ENCODE measurements around the gene EPYC. TPM values are rescaled to one million over a fixed set of nuclear protein-coding genes. Genes with fewer than 3 reads are reported as not detected.

The EPYC gene, protein sequence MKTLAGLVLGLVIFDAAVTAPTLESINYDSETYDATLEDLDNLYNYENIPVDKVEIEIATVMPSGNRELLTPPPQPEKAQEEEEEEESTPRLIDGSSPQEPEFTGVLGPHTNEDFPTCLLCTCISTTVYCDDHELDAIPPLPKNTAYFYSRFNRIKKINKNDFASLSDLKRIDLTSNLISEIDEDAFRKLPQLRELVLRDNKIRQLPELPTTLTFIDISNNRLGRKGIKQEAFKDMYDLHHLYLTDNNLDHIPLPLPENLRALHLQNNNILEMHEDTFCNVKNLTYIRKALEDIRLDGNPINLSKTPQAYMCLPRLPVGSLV
- not detected for total RNA-seq (ENCODE audit: unreplicated experiment)
- long read RNA-seq: 0 reads

GRCh38 chr12:91004872-91005271, at the start of gene EPYC:
EPYC (minus strand) TSS chr12:91004972; CDS start chr12:91002565, 2,407 bp downstream.
- Mint-ChIP-seq H3K27ac (ENCODE audit: unreplicated experiment) (no peak within 1 kb of the TSS), H3K27me3 (ENCODE audit: unreplicated experiment) (no peaks in the 10 kb centered on the region), H3K4me1 (ENCODE audit: unreplicated experiment) (no peaks in the 10 kb centered on the region), H3K9me3 (ENCODE audit: unreplicated experiment) (no peaks in the 10 kb centered on the region), H3K4me3 (ENCODE audit: unreplicated experiment) (no peak within 1 kb of the TSS), H3K36me3 (ENCODE audit: low read depth, unreplicated experiment) (no peaks in the 10 kb centered on the region)
- TF ChIP-seq CTCF (IDR thresholded peaks at IDR 0.05; ENCODE audit: unreplicated experiment): no peak
- DNase-seq (ENCODE audit: low spot score): no peak

GRCh38 chr12:91053951-91054715, 49.4 kb upstream of the EPYC start:
- H3K9me3 Mint-ChIP-seq (ENCODE audit: unreplicated experiment): no peaks in the 10 kb centered on the region
- H3K27me3 Mint-ChIP-seq (ENCODE audit: unreplicated experiment): no peaks in the 10 kb centered on the region
- no peak for TF ChIP-seq CTCF (IDR thresholded peaks at IDR 0.05; ENCODE audit: unreplicated experiment)
- no peak overlapping the region for H3K4me3 Mint-ChIP-seq (ENCODE audit: unreplicated experiment)
- no peaks in the 10 kb centered on the region for H3K36me3 Mint-ChIP-seq (ENCODE audit: low read depth, unreplicated experiment)
- H3K4me1 Mint-ChIP-seq (ENCODE audit: unreplicated experiment): no peaks in the 10 kb centered on the region
- DNase-seq (ENCODE audit: low spot score): no peak
- no peak overlapping the region for H3K27ac Mint-ChIP-seq (ENCODE audit: unreplicated experiment)

DNA sequence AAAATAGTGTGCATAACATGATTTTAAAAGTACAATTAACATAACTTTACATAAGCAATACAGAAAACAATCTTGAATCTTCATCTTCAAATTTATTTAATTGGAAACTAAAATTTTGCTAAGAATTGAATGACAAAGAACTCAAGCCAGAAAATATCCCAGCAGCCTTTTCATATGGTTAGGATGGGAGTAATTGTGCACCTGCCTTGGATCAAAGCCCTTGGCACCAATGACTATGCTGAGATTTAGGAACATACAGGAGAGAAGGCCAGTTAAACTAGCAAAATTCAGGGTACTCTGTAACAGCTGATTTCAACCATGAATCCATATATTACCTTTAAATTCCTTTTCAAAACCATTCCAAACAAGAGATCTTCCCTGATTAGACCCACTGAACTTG, 47.3 kb upstream of the EPYC start:
- Mint-ChIP-seq H3K36me3 (ENCODE audit: low read depth, unreplicated experiment) (no peaks in the 10 kb centered on the region), H3K4me3 (ENCODE audit: unreplicated experiment) (no peak overlapping the region), H3K4me1 (ENCODE audit: unreplicated experiment) (no peaks in the 10 kb centered on the region), H3K9me3 (ENCODE audit: unreplicated experiment) (no peaks in the 10 kb centered on the region), H3K27ac (ENCODE audit: unreplicated experiment) (no peak overlapping the region), H3K27me3 (ENCODE audit: unreplicated experiment) (no peaks in the 10 kb centered on the region)
- TF ChIP-seq CTCF (IDR thresholded peaks at IDR 0.05; ENCODE audit: unreplicated experiment): no peak
- no peak for DNase-seq (ENCODE audit: low spot score)

- Mint-ChIP-seq H3K9me3 (ENCODE audit: unreplicated experiment) (no peaks in the 10 kb centered on the region), H3K4me3 (ENCODE audit: unreplicated experiment) (no peak overlapping the region), H3K27ac (ENCODE audit: unreplicated experiment) (no peak overlapping the region), H3K4me1 (ENCODE audit: unreplicated experiment) (no peaks in the 10 kb centered on the region), H3K36me3 (ENCODE audit: low read depth, unreplicated experiment) (no peaks in the 10 kb centered on the region), H3K27me3 (ENCODE audit: unreplicated experiment) (no peaks in the 10 kb centered on the region)
- DNase-seq (ENCODE audit: low spot score): no peak
- TF ChIP-seq CTCF (IDR thresholded peaks at IDR 0.05; ENCODE audit: unreplicated experiment): no peak
Observed at GRCh38 chr12:91044586-91044985, 39.8 kb upstream of the EPYC start.

GRCh38 chr12:91043408-91043807, 38.6 kb upstream of the EPYC start:
- no peak for TF ChIP-seq CTCF (IDR thresholded peaks at IDR 0.05; ENCODE audit: unreplicated experiment)
- no peak for DNase-seq (ENCODE audit: low spot score)
- Mint-ChIP-seq H3K36me3 (ENCODE audit: low read depth, unreplicated experiment) (no peaks in the 10 kb centered on the region), H3K9me3 (ENCODE audit: unreplicated experiment) (no peaks in the 10 kb centered on the region), H3K27me3 (ENCODE audit: unreplicated experiment) (no peaks in the 10 kb centered on the region), H3K4me3 (ENCODE audit: unreplicated experiment) (no peak overlapping the region), H3K4me1 (ENCODE audit: unreplicated experiment) (no peaks in the 10 kb centered on the region), H3K27ac (ENCODE audit: unreplicated experiment) (no peak overlapping the region)
